DMS153 treated with DMSO at 0.1 percent for 48 hours (cell line): ENCODE results near the gene ADCY6.
A peak's percentile ranks its signal among the peaks of the same experiment; 100 is the strongest.
"Not testable (repeated sequence)": the region's sequence is repeated elsewhere in the genome, so short reads cannot be mapped to it uniquely, and the experiment has no call there.

Experiments used
- DNase-seq: peaks from one replicate; lab custom pipeline; 2025; ENCODE audit not compliant: unreplicated experiment; lab: John Stamatoyannopoulos, UW

The ADCY6 gene

DNA sequence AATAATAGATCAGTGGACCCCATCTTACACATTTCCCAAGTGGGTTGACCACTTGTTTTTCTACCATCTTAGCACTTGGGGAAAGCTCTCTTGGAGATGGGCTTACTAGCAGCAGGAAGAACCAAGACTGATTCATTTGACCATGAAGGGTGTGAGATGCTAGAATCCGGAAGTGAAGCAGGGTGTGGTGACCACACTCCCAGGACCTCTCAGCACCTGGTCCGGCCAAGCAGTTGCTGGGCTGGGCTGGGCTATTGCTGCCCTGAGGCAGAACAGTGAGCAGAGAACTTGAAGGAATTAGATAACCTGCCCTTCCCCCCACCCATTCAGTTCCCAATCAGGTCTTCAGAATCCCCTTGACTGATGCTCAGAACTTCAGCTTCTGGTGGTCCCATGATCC, 24.4 kb downstream of the ADCY6 start:
- DNase-seq: no peak

DNA sequence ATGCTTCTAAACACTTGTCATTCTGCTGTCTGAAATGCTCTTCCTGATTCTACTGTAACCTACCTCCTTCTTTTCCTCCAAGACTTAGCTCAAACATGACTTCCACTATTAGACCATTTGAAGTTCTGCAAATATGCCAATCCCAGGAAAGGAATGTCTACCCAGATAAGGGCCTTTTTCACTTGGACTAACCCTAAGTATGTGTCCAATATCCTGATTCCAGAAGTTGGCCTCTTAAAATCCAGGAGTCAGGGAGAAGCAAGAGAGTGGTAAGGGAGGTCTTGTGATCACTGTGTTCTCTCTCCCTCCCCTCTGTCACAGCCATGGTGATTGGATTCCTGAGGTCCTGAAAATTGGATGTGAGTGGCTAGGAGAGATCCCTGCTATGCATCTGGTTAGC, 30.2 kb downstream of the ADCY6 start:
- DNase-seq: no peak

DNA sequence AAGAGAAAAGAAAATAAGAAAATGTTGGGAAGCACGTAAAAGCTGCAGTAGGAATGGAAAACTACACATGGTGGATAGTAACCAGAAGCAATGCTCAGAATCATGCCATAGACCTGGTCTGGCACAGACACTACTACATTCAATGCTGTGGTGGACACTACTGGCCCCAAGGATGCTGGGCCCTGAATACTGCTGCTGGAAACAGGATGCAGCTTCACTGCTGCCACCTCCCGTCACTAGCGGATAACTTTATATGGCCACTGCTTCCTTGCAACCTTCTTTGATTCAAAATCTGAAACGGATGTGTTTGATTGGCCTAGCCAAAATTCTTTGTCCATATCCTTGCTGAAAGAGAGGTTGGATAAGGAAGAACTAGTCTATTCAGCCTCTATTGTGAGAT, 30.7 kb downstream of the ADCY6 start:
- no peak for DNase-seq

DNA sequence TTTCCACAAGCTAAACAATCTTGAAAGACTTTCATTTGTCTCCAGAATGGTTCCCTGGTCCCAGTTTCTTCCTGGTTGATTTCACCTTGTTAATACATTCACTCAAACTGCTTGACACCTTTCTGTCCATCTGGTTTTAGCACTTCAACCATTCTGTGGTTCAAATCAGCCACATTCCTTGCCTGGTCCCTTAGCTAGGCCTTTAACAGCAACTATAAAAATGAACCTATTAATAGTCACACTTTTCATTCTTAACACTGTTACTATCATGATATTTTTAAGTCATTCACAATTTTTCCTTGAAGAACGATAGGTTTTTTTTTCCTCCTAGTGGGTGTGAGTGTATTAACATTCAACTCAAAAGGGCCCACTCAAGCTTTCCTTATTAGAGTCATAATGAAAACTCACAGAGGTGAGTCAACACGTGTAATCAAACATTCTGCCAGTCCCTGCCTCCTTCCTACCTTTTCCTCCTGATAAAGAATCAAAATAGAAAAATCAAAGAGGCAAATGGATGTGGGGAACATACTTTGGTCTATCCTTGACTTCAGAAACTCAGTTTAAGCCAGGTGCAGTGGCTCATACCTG, 38.0 kb downstream of the ADCY6 start:
- DNase-seq: no peak

DNA sequence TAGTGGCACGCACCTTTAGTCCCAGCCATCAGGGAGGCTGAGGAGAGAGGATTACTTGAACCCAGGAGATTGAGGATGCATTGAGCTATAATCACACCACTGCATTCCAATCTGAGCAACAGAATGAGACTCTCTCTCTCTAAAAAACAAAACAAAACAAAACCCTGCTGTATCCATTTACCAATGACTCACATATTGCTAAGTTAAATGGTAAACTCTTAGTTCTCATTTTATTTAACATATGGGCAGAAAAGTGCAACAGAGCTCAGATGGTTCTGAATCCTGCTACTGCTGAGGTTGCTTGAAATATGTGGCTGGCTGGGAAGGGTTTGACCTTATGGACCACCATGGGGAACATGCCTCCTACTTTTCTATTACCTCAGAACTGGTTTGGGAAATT, 38.7 kb downstream of the ADCY6 start:
- DNase-seq: no peak

DNA sequence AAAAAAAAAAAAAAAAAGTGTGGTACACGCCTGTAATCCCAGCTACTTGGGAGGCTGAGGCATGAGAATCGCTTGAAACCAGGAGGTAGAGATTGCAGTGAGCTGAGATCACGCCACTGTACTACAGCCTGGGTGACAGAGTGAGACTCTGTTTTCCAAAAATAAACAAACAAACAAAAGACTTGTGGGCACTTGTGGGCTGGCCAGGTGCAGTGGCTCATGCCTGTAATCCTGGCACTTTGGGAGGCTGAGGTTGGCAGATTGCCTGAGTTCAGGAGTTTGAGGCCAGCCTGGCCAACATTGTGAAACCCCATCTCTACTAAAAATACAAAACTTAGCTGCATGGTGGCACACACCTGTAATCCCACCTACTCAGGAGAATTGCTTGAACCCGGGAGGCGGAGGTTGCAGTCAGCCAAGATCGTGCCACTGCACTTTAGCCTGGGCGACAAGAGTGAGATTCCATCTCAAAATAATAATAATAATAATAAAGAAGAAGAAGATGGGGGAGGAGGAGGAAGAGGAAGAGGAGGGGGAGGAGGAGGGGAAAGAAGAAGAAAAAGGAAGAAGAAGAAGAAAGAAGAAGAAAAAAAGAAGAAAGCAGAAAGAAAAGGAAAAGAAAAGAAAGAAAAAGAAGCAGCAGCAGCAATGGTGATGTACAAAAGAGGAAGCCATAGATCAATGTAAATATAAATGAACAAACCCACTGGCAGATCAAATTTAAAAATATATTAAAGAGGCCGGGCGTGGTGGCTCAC, 44.5 kb downstream of the ADCY6 start:
- DNase-seq: no peak

DNA sequence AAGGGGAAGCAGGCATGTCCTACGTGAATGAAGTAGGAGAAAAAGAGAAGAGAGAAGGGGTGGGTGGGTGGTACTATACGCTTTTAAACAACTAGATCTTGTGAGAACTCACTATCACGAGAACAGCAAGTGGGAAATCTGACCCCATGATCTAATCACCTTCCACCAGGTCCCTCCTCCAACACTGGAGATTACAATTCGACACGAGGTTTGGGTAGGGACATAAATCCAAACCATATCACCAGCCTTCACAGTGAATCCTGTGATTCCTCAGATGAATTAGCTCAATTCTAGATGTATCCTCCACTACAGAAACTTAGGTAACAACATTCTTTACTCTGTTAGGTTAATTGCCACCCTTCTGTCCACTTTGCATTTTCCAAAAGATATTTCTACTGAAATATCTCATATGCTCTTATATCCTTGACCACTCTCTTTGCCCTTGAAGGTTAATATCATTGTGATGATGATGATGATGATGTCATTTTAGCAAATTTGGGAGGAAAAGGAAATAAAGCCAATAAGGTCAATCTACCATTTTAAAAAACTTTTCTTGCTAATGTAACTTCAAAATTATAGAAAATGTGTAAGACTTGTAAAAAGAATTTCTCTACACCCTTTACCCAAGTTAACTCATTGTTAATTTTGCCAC, 49.1 kb downstream of the ADCY6 start:
- DNase-seq: no peak

DNA sequence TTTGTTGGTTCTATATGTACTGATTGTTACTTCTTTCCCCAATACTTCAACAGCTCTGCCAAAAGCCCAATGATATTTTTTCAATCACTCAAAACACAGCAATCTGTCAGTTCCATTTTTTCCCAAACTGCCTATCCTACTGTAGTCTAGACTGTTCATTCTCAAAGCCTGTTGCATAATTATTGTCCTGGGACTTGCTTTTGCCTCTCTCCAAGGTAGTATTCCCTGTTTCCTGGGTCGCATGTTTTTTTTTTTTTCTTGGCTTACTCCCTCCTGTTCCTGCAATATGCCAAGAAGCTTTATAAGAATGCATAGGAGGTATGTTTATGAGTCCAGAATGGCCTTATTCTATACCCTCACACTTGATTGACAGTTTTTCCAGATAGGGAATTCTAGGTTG, 52.4 kb downstream of the ADCY6 start:
- no peak for DNase-seq

DNA sequence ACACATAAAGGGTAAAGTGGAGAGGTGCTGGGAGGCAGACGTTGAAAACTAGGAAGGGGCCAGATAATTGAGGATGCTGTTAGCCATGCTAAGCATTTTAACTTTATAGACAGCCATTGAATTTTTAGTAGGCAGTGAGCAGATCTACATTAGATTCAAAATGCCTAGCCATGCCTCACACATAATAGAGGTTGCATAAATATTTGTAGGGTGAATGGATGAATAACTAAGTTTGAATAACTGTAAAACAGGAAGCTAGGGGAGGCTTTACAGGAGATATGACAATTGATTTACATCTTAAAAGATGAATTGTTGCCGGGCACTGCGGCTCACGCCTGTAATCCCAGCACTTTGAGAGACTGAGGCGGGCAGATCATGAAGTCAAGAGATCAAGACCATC, 60.1 kb downstream of the ADCY6 start:
- DNase-seq: no peak

DNA sequence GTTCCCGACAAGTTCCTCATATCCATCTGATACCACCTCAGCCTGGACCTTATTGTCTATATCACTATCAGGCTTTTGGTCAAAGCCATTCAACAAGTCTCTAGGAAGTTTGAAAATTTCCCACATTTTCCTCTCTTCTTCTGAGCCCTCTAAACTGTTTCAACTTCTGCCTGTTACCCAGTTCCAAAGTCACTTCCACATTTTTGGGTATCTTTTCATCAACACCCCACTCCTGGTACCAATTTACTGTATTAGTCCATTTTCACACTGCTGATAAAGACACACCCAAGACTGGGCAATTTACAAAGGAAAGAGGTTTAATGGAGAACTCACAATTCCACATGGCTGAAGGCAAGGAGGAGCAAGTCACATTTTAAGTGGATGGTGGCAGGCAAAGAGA, 68.2 kb downstream of the ADCY6 start:
- DNase-seq: not testable (repeated sequence)

DNA sequence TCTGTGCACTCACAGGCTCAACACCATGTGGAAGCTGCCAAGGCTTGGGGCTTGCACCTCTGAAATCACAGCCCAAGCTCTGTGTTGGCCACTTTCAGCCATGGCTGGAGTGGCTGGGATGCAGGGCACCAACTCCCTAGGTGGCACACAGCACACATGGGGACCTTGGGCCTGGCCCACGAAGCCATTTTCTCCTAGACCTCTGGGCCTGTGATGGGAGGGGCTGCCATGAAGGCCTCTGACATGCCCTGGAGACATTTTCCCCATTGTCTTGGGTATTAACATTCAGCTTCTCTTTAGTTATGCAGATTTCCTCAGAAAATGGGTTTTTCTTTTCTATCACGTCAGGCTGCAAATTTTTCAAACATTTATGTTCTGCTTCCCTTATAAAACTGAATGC, 68.7 kb downstream of the ADCY6 start:
- DNase-seq: not testable (repeated sequence)

DNA sequence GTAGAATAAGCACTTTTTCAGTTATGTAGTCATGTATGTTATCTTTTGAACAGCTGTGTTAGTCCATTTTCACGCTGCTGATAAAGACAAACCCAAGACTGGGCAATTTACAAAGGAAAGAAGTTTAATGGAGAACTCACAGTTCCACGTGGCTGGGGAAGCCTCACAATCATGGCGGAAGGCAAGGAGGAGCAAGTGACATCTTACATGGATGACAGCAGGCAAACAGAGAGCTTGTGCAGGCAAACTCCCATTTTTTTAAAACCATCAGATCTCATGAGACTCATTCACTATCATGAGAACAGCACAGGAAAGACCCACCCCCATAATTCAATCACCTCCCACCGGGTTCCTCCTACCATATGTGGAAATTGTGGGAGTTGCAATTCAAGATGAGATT, 69.9 kb downstream of the ADCY6 start:
- not testable (repeated sequence) for DNase-seq

DNA sequence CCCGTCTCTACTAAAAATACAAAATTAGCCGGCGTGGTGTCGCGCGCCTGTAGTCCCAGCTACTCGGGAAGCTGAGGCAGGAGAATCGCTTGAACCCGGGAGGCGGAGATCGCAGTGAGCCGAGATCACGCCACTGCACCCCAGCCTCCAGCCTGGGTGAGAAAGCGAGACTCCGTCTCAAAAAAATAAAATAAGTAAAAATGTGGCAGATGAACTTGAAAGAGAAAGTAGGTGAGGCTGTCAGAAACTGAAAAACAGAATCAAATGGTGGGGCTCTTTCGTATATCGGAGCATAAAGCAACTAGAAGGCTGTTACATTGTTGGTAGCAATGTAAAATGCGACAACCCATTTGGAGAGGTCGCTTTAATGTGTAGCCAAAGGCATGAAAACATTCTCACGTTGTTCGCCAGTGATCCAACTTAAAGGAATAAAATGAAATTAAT, 71.6 kb downstream of the ADCY6 start:
- no peak for DNase-seq

DNA sequence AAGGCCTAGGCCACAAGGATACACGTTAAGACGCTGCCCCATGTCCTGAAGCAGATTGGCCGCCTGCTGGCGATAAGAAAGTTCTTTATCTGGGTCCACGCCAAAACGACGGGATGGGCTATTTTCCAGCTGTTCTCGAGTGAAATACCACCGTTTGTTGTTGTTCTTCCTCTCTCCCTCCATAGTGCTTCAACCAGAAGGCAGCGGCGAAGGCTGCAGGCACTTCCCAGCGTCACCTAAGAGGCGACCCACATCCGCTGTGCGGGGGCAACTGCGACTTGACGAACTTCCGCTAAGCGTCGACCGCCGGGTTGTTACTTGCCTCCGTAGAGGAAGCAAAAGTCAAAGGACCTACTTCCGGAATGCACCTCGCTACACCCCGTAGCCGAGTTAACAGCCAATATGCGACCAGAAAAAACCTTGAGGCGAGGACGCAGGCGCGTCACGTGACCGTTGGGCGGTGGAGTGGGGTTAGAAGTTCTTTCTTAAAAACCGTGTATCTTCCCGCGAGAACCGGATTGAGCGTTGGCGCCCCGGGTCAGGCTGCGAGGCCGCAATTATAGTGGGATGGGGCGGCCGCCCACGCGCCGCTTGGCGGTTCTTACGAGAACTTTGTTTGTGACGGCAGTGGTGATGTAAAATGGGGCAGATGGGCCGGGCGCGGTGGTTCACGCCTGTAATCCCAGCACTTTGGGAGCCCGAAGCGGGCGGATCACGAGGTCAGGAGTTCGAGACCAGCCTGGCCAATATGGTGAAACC, 72.2 kb downstream of the ADCY6 start, which contains the start of gene CCNT1:
TSS of gene CCNT1 (minus strand) at position 215 of the 759 bp plus-strand sequence. CDS start at position 183, 32 bp downstream.
- DNase-seq: peak; percentile 95
